ENCODE measurements around the gene WDR43. TPM values are rescaled to one million over a fixed set of nuclear protein-coding genes. Genes with fewer than 3 reads are reported as not detected.

WDR43 gene
- total RNA-seq, 4 donors from 2014 or later = 21.5 to 53.0 (median 31.0) TPM

GRCh38 chr2:28901202-28901601 lies 6.7 kb downstream of the WDR43 start:
- Histone ChIP-seq H3K27me3 (no peaks in the 10 kb centered on the region), H3K4me3 (no peak overlapping the region), H3K27ac (replicated peaks in 1 of 4) (no peak overlapping the region), H3K36me3 (peaks cover 0 to 26% (median 15%) of the 10 kb centered on the region in 4 donors), H3K9me3 (no peaks in the 10 kb centered on the region), H3K4me1 (peaks cover 12 to 40% (median 33%) of the 10 kb centered on the region in 4 donors)
- no peak for DNase-seq (ENCODE audit: extremely low spot score)
- 66% methylated on average over 2 of the region's 2 CpGs for WGBS
- intact Hi-C loops (cut with DNase I) = no loop called here
- TF ChIP-seq POLR2A (IDR thresholded peaks at IDR 0.05; ENCODE audit: low read depth) = no peak
- no peak for TF ChIP-seq POLR2AphosphoS5 (IDR thresholded peaks at IDR 0.05)
- no peak for TF ChIP-seq EP300 (IDR thresholded peaks at IDR 0.05)
- no peak for TF ChIP-seq CTCF (IDR thresholded peaks at IDR 0.05)

GRCh38 chr2:28901841-28902240 lies 7.4 kb downstream of the WDR43 start:
- Histone ChIP-seq H3K9me3 (no peaks in the 10 kb centered on the region), H3K4me1 (peaks cover 6 to 34% (median 26%) of the 10 kb centered on the region in 4 donors), H3K27me3 (no peaks in the 10 kb centered on the region), H3K36me3 (peaks cover 3 to 32% (median 21%) of the 10 kb centered on the region in 4 donors), H3K4me3 (no peak overlapping the region), H3K27ac (replicated peaks in 1 of 4) (no peak overlapping the region)
- WGBS = 73% methylated on average over 1 of the region's 1 CpG
- no peak for DNase-seq (ENCODE audit: extremely low spot score)
- intact Hi-C loops (cut with DNase I) = no loop called here
- TF ChIP-seq CTCF (IDR thresholded peaks at IDR 0.05) (no peak), EP300 (IDR thresholded peaks at IDR 0.05) (no peak), POLR2AphosphoS5 (IDR thresholded peaks at IDR 0.05) (no peak), POLR2A (IDR thresholded peaks at IDR 0.05; ENCODE audit: low read depth) (no peak)

GRCh38 chr2:28902584-28902983 lies 8.1 kb downstream of the WDR43 start:
- Histone ChIP-seq H3K4me1 (peaks cover 0 to 26% (median 19%) of the 10 kb centered on the region in 4 donors), H3K36me3 (peaks cover 10 to 40% (median 29%) of the 10 kb centered on the region in 4 donors), H3K27me3 (no peaks in the 10 kb centered on the region), H3K4me3 (no peak overlapping the region), H3K27ac (replicated peaks in 1 of 4) (no peak overlapping the region), H3K9me3 (no peaks in the 10 kb centered on the region)
- intact Hi-C loops (cut with DNase I) = no loop called here
- WGBS = 91% methylated on average over 3 of the region's 3 CpGs
- TF ChIP-seq POLR2AphosphoS5 (IDR thresholded peaks at IDR 0.05) (no peak), EP300 (IDR thresholded peaks at IDR 0.05) (no peak), POLR2A (IDR thresholded peaks at IDR 0.05; ENCODE audit: low read depth) (no peak), CTCF (IDR thresholded peaks at IDR 0.05) (no peak)
- DNase-seq (ENCODE audit: extremely low spot score) = no peak

GRCh38 chr2:28904295-28904694 lies 9.8 kb downstream of the WDR43 start:
- TF ChIP-seq EP300 (IDR thresholded peaks at IDR 0.05) (no peak), POLR2AphosphoS5 (IDR thresholded peaks at IDR 0.05) (no peak), CTCF (IDR thresholded peaks at IDR 0.05) (no peak), POLR2A (IDR thresholded peaks at IDR 0.05; ENCODE audit: low read depth) (no peak)
- Histone ChIP-seq H3K9me3 (no peaks in the 10 kb centered on the region), H3K4me1 (peaks cover 0 to 12% (median 5%) of the 10 kb centered on the region in 4 donors), H3K36me3 (peaks cover 12 to 57% (median 44%) of the 10 kb centered on the region in 4 donors), H3K27me3 (no peaks in the 10 kb centered on the region), H3K4me3 (no peak overlapping the region), H3K27ac (replicated peaks in 1 of 4) (no peak overlapping the region)
- 78% methylated on average over 2 of the region's 2 CpGs for WGBS
- DNase-seq (ENCODE audit: extremely low spot score) = no peak
- intact Hi-C loops (cut with DNase I) = no loop called here
